Panc1 (cell line): ENCODE data around the gene LGI4. TPM values are rescaled to one million over a fixed set of nuclear protein-coding genes. Genes with fewer than 3 reads are reported as not detected.

Experiments used
- ATAC-seq: fragments of 200-7000 bp; cut with Tn5 transposase; 2 replicates; pipeline ENCODE4 v1.9.1; 2020; ENCODE audit warnings: mild to moderate bottlenecking, moderate library complexity
- BruUV-seq: library from RNA; stranded (reverse); fragments of 400-500 nt; replicated peaks from 2 replicates; lab custom pipeline; 2021; lab: Mats Ljungman, UMichigan
- CTCF ChIA-PET: fragments of 300-600 bp; sonication (Branson Sonifier 250); formaldehyde crosslinking; loops from one replicate; lab custom pipeline; 2022; ENCODE audit warnings: antibody characterized with exemption; lab: Charles Lee
- POLR2A ChIA-PET: fragments of 300-600 bp; sonication (Branson Sonifier 250); formaldehyde crosslinking; loops from one replicate; lab custom pipeline; 2022; ENCODE audit warnings: antibody characterized with exemption; lab: Charles Lee
- DNase-seq: peaks from one replicate; pipeline ENCODE4 v3.0.0-alpha.2; 2010; ENCODE audit warnings: low read depth, low spot score
- H3K27ac ChIP-seq: 2 replicates; pipeline ENCODE4 v1.5.1; 2011; ENCODE audit warnings: mild to moderate bottlenecking, low read length, inconsistent platforms
- H3K27me3 ChIP-seq: fragments of 200-500 bp; sonication (Bioruptor generic); 2 replicates; pipeline ENCODE4 v1.6.0; 2014; ENCODE audit warnings: low read length, inconsistent platforms; ENCODE audit not compliant: control insufficient read depth, insufficient read depth
- H3K36me3 ChIP-seq: fragments of 200-500 bp; sonication (Bioruptor generic); 2 replicates; pipeline ENCODE4 v1.5.1; 2014; ENCODE audit warnings: inconsistent platforms, mild to moderate bottlenecking, low read length, moderate library complexity; ENCODE audit not compliant: control insufficient read depth, insufficient read depth
- H3K4me1 ChIP-seq: 2 replicates; pipeline ENCODE4 v1.5.1; 2011; ENCODE audit warnings: inconsistent platforms, mild to moderate bottlenecking, low read length, moderate library complexity; ENCODE audit not compliant: control insufficient read depth, insufficient read depth
- H3K4me3 ChIP-seq, 2 experiments: 2 replicates each; pipeline ENCODE4 v1.5.1; 2011 to 2012; ENCODE audit warnings: low read depth in 2 of 2, low read length in 2 of 2, mild to moderate bottlenecking in 2 of 2, inconsistent platforms in 1 of 2, moderate library complexity in 1 of 2
- H3K9me3 ChIP-seq: fragments of 200-500 bp; sonication (Bioruptor generic); 2 replicates; pipeline ENCODE4 v1.5.1; 2014; ENCODE audit warnings: low read depth, mild to moderate bottlenecking, inconsistent platforms, low read length, moderate library complexity; ENCODE audit not compliant: control insufficient read depth, insufficient read depth
- POLR2AphosphoS5 ChIP-seq: IDR thresholded peaks from 2 replicates; pipeline ENCODE4 v1.6.1; 2012; ENCODE audit warnings: mild to moderate bottlenecking, low read depth, low read length, moderate library complexity
- SIN3A ChIP-seq: IDR thresholded peaks from 2 replicates; pipeline ENCODE4 v1.6.1; 2012; ENCODE audit warnings: low read depth, mild to moderate bottlenecking, low read length, moderate library complexity, borderline replicate concordance; ENCODE audit not compliant: insufficient read depth
- TCF7L2 ChIP-seq: IDR thresholded peaks from 2 replicates; pipeline ENCODE4 v1.6.1; 2011; ENCODE audit warnings: mild to moderate bottlenecking, low read depth, low read length, inconsistent platforms
- in situ Hi-C: cut with HindIII; loops from 2 replicates; pipeline ENCODE4 v1.10.0; 2016; ENCODE audit warnings: low sequenced_read_pairs, low pct_unique_long_range_greater_than_20kb
- intact Hi-C: fragments of 100-400 bp; cut with micrococcal nuclease; formaldehyde crosslinking; loops from one replicate; pipeline ENCODE4 v1.10.0; 2022; ENCODE audit not compliant: unreplicated experiment
- total RNA-seq: library from RNA; stranded (reverse); gene quantifications from one replicate; pipeline ENCODE4 v1.2.1, GENCODE V29; 2021; ENCODE audit not compliant: unreplicated experiment
- TF ChIP-seq, protein P1 (sequence below), 2 experiments: IDR thresholded peaks; 2 replicates each; pipeline ENCODE4 v1.6.1; 2011 to 2012; ENCODE audit warnings: low read depth in 2 of 2, control low read depth in 1 of 2, low read length in 1 of 2, mild to moderate bottlenecking in 1 of 2, moderate library complexity in 1 of 2; ENCODE audit not compliant: insufficient read depth in 1 of 2
- TF ChIP-seq, protein P2 (sequence below): fragments of 450-650 bp; IDR thresholded peaks from 2 replicates; pipeline ENCODE4 v1.5.1; 2017; ENCODE audit warnings: mild to moderate bottlenecking

The LGI4 gene
- total RNA-seq, 1 experiment from 2014 or later, result 0.18 TPM

DNA sequence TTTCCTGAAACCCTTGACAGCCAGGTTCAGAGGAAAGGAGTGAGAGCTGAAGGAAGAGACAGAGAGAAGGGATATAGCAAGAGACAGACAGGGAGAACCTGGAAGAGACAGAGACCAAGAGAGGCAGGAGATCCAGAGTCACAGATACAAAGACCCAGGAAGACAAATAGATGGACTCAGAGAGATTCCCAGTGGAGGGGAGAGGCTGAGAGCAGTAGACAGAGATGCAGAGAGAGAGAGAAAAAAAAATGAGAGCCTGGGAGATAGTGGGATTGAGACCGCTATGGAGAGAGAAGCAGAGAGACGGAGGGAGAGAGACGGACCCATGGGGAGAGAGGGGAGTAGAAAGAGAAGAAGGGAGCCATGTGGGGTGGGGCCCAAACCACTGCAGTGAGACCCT lies 9.0 kb upstream of the LGI4 start:
- no peak overlapping the region for H3K4me3 ChIP-seq
- ChIA-PET POLR2A (no interaction called here), CTCF (interaction anchor here (0.6 kb wide), 1 partner anchor 94 kb away, joined by 4 read pairs; no protein-coding TSS in a partner anchor)
- intact Hi-C loops (no loop called here), in situ Hi-C loops (no loop called here)
- TF ChIP-seq, protein P1, sequence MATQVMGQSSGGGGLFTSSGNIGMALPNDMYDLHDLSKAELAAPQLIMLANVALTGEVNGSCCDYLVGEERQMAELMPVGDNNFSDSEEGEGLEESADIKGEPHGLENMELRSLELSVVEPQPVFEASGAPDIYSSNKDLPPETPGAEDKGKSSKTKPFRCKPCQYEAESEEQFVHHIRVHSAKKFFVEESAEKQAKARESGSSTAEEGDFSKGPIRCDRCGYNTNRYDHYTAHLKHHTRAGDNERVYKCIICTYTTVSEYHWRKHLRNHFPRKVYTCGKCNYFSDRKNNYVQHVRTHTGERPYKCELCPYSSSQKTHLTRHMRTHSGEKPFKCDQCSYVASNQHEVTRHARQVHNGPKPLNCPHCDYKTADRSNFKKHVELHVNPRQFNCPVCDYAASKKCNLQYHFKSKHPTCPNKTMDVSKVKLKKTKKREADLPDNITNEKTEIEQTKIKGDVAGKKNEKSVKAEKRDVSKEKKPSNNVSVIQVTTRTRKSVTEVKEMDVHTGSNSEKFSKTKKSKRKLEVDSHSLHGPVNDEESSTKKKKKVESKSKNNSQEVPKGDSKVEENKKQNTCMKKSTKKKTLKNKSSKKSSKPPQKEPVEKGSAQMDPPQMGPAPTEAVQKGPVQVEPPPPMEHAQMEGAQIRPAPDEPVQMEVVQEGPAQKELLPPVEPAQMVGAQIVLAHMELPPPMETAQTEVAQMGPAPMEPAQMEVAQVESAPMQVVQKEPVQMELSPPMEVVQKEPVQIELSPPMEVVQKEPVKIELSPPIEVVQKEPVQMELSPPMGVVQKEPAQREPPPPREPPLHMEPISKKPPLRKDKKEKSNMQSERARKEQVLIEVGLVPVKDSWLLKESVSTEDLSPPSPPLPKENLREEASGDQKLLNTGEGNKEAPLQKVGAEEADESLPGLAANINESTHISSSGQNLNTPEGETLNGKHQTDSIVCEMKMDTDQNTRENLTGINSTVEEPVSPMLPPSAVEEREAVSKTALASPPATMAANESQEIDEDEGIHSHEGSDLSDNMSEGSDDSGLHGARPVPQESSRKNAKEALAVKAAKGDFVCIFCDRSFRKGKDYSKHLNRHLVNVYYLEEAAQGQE (IDR thresholded peaks at IDR 0.05; ENCODE audit: insufficient read depth in 1 of 2, low read depth in 2 of 2, low read length in 1 of 2), result no peak
- TF ChIP-seq, protein P2, sequence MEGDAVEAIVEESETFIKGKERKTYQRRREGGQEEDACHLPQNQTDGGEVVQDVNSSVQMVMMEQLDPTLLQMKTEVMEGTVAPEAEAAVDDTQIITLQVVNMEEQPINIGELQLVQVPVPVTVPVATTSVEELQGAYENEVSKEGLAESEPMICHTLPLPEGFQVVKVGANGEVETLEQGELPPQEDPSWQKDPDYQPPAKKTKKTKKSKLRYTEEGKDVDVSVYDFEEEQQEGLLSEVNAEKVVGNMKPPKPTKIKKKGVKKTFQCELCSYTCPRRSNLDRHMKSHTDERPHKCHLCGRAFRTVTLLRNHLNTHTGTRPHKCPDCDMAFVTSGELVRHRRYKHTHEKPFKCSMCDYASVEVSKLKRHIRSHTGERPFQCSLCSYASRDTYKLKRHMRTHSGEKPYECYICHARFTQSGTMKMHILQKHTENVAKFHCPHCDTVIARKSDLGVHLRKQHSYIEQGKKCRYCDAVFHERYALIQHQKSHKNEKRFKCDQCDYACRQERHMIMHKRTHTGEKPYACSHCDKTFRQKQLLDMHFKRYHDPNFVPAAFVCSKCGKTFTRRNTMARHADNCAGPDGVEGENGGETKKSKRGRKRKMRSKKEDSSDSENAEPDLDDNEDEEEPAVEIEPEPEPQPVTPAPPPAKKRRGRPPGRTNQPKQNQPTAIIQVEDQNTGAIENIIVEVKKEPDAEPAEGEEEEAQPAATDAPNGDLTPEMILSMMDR, result no peak
- TF ChIP-seq TCF7L2, result no peak
- no peak for TF ChIP-seq POLR2AphosphoS5
- TF ChIP-seq SIN3A, result no peak
- DNase-seq (no peak), ATAC-seq (no peak)
- no peaks in the 10 kb centered on the region for H3K9me3 ChIP-seq
- H3K36me3 ChIP-seq, result no peaks in the 10 kb centered on the region; the same call in none of the 2 replicates
- no TSS peak for BruUV-seq
- no peak overlapping the region for H3K27ac ChIP-seq
- peaks cover 19% of the 10 kb centered on the region for H3K27me3 ChIP-seq
- H3K4me1 ChIP-seq, result peaks cover 13% of the 10 kb centered on the region

DNA sequence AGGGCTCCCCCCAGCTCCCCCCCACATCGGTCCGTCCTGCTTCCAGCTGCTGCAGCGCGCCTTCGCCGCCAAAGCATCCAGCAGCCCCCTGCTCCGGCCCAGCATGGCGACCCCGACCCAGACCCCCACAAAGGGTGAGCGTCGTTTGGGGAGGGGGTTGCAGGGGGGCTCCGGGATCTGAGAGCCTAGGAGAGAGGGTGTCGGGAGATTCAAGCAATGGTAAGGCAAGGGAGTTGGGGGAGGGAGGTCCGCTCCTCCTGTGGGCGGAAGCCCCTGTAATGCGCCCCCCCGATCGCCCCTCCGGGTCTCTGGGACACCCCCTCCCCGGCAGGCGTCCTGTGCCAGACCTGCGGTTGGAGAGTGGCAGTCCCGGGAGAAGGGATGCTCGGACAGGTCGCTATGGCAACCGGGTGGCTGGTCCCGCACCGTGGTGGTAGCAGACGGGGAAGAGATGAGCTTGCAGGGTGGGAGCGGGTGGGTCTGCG lies 8.4 kb upstream of the LGI4 start, which contains the start of gene FXYD7:
TSS of gene FXYD7 (plus strand) at position 25 of the 485 bp plus-strand sequence. CDS start at position 104, 79 bp downstream.
- DNase-seq (no peak), ATAC-seq (no peak)
- POLR2A ChIA-PET, result no interaction called here
- Histone ChIP-seq H3K4me1 (peaks cover 13% of the 10 kb centered on the region), H3K4me3 (peak within 1 kb of the TSS; percentile 6 to 31; a peak in 2 of 4 replicates), H3K36me3 (no peaks in the 10 kb centered on the region; the same call in none of the 2 replicates), H3K27me3 (peaks cover 19% of the 10 kb centered on the region), H3K9me3 (no peaks in the 10 kb centered on the region), H3K27ac (no peak within 1 kb of the TSS)
- intact Hi-C loops (no loop called here), in situ Hi-C loops (no loop called here)
- no TSS peak for BruUV-seq
- CTCF ChIA-PET, result interaction anchor here (0.6 to 0.7 kb wide), 3 partner anchors 19 to 346 kb away, joined by 3 to 7 read pairs (median 5); no protein-coding TSS in a partner anchor
- TF ChIP-seq POLR2AphosphoS5 (no peak), TCF7L2 (no peak), SIN3A (no peak)
- TF ChIP-seq, protein P1 (IDR thresholded peaks at IDR 0.05; ENCODE audit: insufficient read depth in 1 of 2, low read depth in 2 of 2, low read length in 1 of 2), result no peak
- TF ChIP-seq, protein P2, result no peak; the same call in 1 of the 2 replicates
